ENCODE data around the gene SEC62.

SEC62 gene

GRCh38 chr3:169984292-169984691 is 17.7 kb downstream of the SEC62 start:
- Histone ChIP-seq H3K27ac (ENCODE audit: low read length) (no peak overlapping the region), H4K20me1 (ENCODE audit: insufficient read depth, low read length) (no peaks in the 10 kb centered on the region), H3F3A (ENCODE audit: insufficient read depth, low read length) (no peaks in the 10 kb centered on the region), H3K9me3 (replicated peaks; ENCODE audit: insufficient read depth, low read length) (no peaks in the 10 kb centered on the region), H3K27me3 (replicated peaks; ENCODE audit: insufficient read depth, low read length) (no peaks in the 10 kb centered on the region), H3K4me3 (ENCODE audit: low read length) (no peak overlapping the region), H3K9ac (ENCODE audit: low read length) (no peak overlapping the region), H3K4me2 (ENCODE audit: low read depth, low read length) (no peak overlapping the region), H3K36me3 (replicated peaks; ENCODE audit: insufficient read depth, low read length) (peaks cover 28% of the 10 kb centered on the region), H3K4me1 (ENCODE audit: low read length) (no peaks in the 10 kb centered on the region), H2AFZ (ENCODE audit: low read length) (no peak overlapping the region), H3K9me2 (replicated peaks; ENCODE audit: insufficient read depth, low read length) (no peaks in the 10 kb centered on the region), H3K79me2 (ENCODE audit: low read length) (peaks cover 11% of the 10 kb centered on the region)
- no peak for DNase-seq
- TF ChIP-seq EZH2phosphoT487 (IDR thresholded peaks at IDR 0.05; ENCODE audit: low read length) (no peak), CTCF (IDR thresholded peaks at IDR 0.05; ENCODE audit: low read length) (no peak), EZH2 (optimal IDR thresholded peaks at IDR 0.05; ENCODE audit: low read depth, low read length) (no peak)

GRCh38 chr3:169990431-169990830 is 23.8 kb downstream of the SEC62 start:
- no peak for DNase-seq
- Histone ChIP-seq H3K27me3 (replicated peaks; ENCODE audit: insufficient read depth, low read length) (no peaks in the 10 kb centered on the region), H4K20me1 (ENCODE audit: insufficient read depth, low read length) (no peaks in the 10 kb centered on the region), H3K9me2 (replicated peaks; ENCODE audit: insufficient read depth, low read length) (no peaks in the 10 kb centered on the region), H3K79me2 (ENCODE audit: low read length) (no peaks in the 10 kb centered on the region), H3K9me3 (replicated peaks; ENCODE audit: insufficient read depth, low read length) (no peaks in the 10 kb centered on the region), H3K4me1 (ENCODE audit: low read length) (no peaks in the 10 kb centered on the region), H3K9ac (ENCODE audit: low read length) (no peak overlapping the region), H3K4me2 (ENCODE audit: low read depth, low read length) (no peak overlapping the region), H3K4me3 (ENCODE audit: low read length) (no peak overlapping the region), H3K27ac (ENCODE audit: low read length) (no peak overlapping the region), H3K36me3 (replicated peaks; ENCODE audit: insufficient read depth, low read length) (peaks cover 11% of the 10 kb centered on the region; the same call in 1 of the 2 replicates), H2AFZ (ENCODE audit: low read length) (no peak overlapping the region), H3F3A (ENCODE audit: insufficient read depth, low read length) (no peaks in the 10 kb centered on the region)
- TF ChIP-seq CTCF (IDR thresholded peaks at IDR 0.05; ENCODE audit: low read length), result no peak
- TF ChIP-seq EZH2phosphoT487 (IDR thresholded peaks at IDR 0.05; ENCODE audit: low read length), result no peak
- no peak for TF ChIP-seq EZH2 (optimal IDR thresholded peaks at IDR 0.05; ENCODE audit: low read depth, low read length)

GRCh38 chr3:169992156-169992555 is 25.5 kb downstream of the SEC62 start:
- H3F3A ChIP-seq (ENCODE audit: insufficient read depth, low read length), result no peaks in the 10 kb centered on the region
- no peaks in the 10 kb centered on the region for H3K27me3 ChIP-seq (replicated peaks; ENCODE audit: insufficient read depth, low read length)
- no peak overlapping the region for H3K9ac ChIP-seq (ENCODE audit: low read length)
- DNase-seq, result no peak
- H3K79me2 ChIP-seq (ENCODE audit: low read length), result no peaks in the 10 kb centered on the region
- H4K20me1 ChIP-seq (ENCODE audit: insufficient read depth, low read length), result no peaks in the 10 kb centered on the region
- no peaks in the 10 kb centered on the region for H3K9me3 ChIP-seq (replicated peaks; ENCODE audit: insufficient read depth, low read length)
- peaks cover 17% of the 10 kb centered on the region; the same call in 1 of the 2 replicates for H3K36me3 ChIP-seq (replicated peaks; ENCODE audit: insufficient read depth, low read length)
- no peaks in the 10 kb centered on the region for H3K9me2 ChIP-seq (replicated peaks; ENCODE audit: insufficient read depth, low read length)
- no peak overlapping the region for H3K27ac ChIP-seq (ENCODE audit: low read length)
- H3K4me3 ChIP-seq (ENCODE audit: low read length), result no peak overlapping the region
- no peak overlapping the region for H2AFZ ChIP-seq (ENCODE audit: low read length)
- no peak overlapping the region for H3K4me2 ChIP-seq (ENCODE audit: low read depth, low read length)
- no peak for TF ChIP-seq EZH2phosphoT487 (IDR thresholded peaks at IDR 0.05; ENCODE audit: low read length)
- TF ChIP-seq EZH2 (optimal IDR thresholded peaks at IDR 0.05; ENCODE audit: low read depth, low read length), result no peak
- TF ChIP-seq CTCF (IDR thresholded peaks at IDR 0.05; ENCODE audit: low read length), result no peak
- H3K4me1 ChIP-seq (ENCODE audit: low read length), result no peaks in the 10 kb centered on the region

Data from MM.1S (cell line).